Smooth muscle cell (in vitro differentiated cells): Measurements from ENCODE around the gene SCTR. TPM values are rescaled to one million over a fixed set of nuclear protein-coding genes. Genes with fewer than 3 reads are reported as not detected.

Source experiments
- DNase-seq: peaks from one replicate; lab custom pipeline; 2025; ENCODE audit not compliant: unreplicated experiment; lab: John Stamatoyannopoulos, UW
- H2AFZ ChIP-seq: fragments of 200-600 bp; sonication (generic); 2 replicates; pipeline ENCODE4 v1.6.0; 2016; ENCODE audit warnings: antibody characterized with exemption, low read depth, mild to moderate bottlenecking
- H3F3A ChIP-seq: fragments of 200-600 bp; sonication (generic); 2 replicates; pipeline ENCODE4 v1.6.0; 2017; ENCODE audit warnings: antibody characterized with exemption, low read depth
- H3K27ac ChIP-seq: fragments of 200-600 bp; sonication (generic); 2 replicates; pipeline ENCODE4 v1.5.1; 2016; ENCODE audit warnings: low read depth, mild to moderate bottlenecking
- H3K27me3 ChIP-seq: fragments of 200-600 bp; sonication (generic); 2 replicates; pipeline ENCODE4 v1.6.1; 2016; ENCODE audit warnings: low read depth, mild to moderate bottlenecking
- H3K36me3 ChIP-seq: fragments of 200-600 bp; sonication (generic); 2 replicates; pipeline ENCODE4 v1.5.1; 2016; ENCODE audit warnings: low read depth
- H3K4me1 ChIP-seq: fragments of 200-600 bp; sonication (generic); 2 replicates; pipeline ENCODE4 v1.5.1; 2016; ENCODE audit warnings: low read depth
- H3K4me2 ChIP-seq: fragments of 200-600 bp; sonication (generic); 2 replicates; pipeline ENCODE4 v1.6.0; 2016; ENCODE audit warnings: mild to moderate bottlenecking
- H3K4me3 ChIP-seq: fragments of 200-600 bp; sonication (generic); 2 replicates; pipeline ENCODE4 v1.5.1; 2016; ENCODE audit warnings: mild to moderate bottlenecking
- H3K79me2 ChIP-seq: fragments of 200-600 bp; sonication (generic); 2 replicates; pipeline ENCODE4 v1.6.0; 2016; ENCODE audit warnings: low read depth, mild to moderate bottlenecking
- H3K9ac ChIP-seq: fragments of 200-600 bp; sonication (generic); 2 replicates; pipeline ENCODE4 v1.6.0; 2016; ENCODE audit warnings: low read depth
- H3K9me3 ChIP-seq: fragments of 200-600 bp; sonication (generic); replicated peaks from 2 replicates; pipeline ENCODE4 v1.5.1; 2016; ENCODE audit warnings: low read depth
- H4K20me1 ChIP-seq: fragments of 200-600 bp; sonication (generic); 2 replicates; pipeline ENCODE4 v1.6.0; 2016; ENCODE audit warnings: low read depth
- WGBS: methylation state at CpG from one replicate; pipeline ENCODE4 v1.1.7; 2016; ENCODE audit warnings: low lambda C conversion rate; 5-methylcytosine and 5-hydroxymethylcytosine counted together
- polyA plus RNA-seq: library from polyadenylated mRNA; unstranded; fragments of >200 nt; fragmentation: Nextera tagmentation; extraction: Ambion mirVana; gene quantifications from 2 replicates; pipeline ENCODE4 v1.2.1, GENCODE V29; 2016
- total RNA-seq: library from RNA; depleted of rRNA; stranded (reverse); fragments of >200 nt; gene quantifications from 2 replicates; pipeline ENCODE4 v1.2.3, GENCODE V29; 2014
- TF ChIP-seq, protein P1 (sequence below): fragments of 200-600 bp; sonication (generic); IDR thresholded peaks from 2 replicates; pipeline ENCODE4 v1.5.1; 2017; ENCODE audit warnings: borderline replicate concordance, mild to moderate bottlenecking, antibody characterized with exemption; ENCODE audit not compliant: insufficient read depth, poor library complexity, severe bottlenecking

The SCTR gene
- total and polyA plus RNA-seq, 2 experiments from 2014 or later: not detected

DNA sequence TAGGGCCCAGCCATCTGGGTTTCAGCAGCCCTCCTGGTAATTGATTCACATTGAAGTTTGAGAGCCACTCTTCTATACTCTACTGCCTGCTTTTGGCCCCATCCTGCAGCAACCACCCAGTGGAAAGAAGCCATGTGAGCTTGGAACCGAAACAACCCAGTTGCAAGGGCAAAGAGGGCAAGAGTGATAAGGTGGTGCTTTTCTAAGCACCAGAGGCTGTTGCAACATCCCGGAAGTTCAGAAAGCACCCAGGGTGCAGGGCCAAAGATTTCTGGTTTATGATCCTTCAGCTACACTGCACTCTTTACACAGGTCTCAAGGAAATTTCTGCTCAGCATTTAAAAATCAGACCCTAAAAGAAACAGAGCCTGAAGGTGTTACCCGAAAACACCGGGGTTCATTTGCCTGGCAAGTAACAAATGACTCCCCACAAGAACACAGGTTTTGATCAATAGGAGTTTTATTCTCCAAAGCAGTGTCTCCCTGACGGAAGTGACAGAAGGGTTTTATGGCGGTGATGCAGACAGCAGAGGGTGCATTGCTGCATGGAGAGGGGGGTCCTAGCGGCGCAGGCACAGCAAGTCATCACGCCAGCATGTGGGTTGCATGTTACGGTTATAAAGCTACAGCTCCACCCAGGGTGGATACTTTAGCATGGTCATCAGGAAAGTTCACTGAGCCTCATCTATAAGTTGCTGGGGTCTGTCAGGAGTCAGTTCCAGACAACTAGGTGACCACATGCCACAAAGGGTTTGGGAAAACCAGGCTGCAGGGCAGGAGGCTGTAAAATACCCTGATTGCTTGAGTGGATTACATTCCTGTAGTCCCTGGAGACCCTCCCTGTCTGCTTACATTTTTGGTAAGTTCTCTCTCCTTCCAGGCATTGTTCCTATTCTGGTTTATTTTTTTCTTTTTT is 121.4 kb downstream of the SCTR start:
- no peak overlapping the region for H2AFZ ChIP-seq
- WGBS: 87% methylated on average over 10 of the region's 10 CpGs
- TF ChIP-seq, protein P1, sequence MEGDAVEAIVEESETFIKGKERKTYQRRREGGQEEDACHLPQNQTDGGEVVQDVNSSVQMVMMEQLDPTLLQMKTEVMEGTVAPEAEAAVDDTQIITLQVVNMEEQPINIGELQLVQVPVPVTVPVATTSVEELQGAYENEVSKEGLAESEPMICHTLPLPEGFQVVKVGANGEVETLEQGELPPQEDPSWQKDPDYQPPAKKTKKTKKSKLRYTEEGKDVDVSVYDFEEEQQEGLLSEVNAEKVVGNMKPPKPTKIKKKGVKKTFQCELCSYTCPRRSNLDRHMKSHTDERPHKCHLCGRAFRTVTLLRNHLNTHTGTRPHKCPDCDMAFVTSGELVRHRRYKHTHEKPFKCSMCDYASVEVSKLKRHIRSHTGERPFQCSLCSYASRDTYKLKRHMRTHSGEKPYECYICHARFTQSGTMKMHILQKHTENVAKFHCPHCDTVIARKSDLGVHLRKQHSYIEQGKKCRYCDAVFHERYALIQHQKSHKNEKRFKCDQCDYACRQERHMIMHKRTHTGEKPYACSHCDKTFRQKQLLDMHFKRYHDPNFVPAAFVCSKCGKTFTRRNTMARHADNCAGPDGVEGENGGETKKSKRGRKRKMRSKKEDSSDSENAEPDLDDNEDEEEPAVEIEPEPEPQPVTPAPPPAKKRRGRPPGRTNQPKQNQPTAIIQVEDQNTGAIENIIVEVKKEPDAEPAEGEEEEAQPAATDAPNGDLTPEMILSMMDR: no peak

DNA sequence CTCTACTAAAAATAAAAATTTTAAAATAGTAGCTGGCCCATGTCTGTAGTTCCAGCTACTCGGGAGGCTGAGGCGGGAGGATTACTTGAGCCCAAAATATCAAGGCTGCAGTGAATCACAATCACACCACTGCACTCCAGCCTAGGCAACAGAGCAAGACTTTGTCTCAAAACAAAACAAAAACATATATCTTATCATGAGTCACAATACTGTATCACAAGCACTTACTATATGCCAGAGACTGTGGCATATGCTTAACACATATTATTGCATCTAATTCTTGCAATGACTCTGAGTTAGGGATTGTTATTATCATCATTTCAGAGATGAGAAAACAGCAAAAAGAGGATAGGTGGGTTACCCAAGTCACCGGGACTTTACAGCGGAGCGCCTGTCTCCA is 122.2 kb downstream of the SCTR start:
- H4K20me1 ChIP-seq: no peaks in the 10 kb centered on the region
- no peaks in the 10 kb centered on the region for H3K79me2 ChIP-seq
- H2AFZ ChIP-seq: no peak overlapping the region
- no peaks in the 10 kb centered on the region for H3K27me3 ChIP-seq
- no peak overlapping the region for H3K27ac ChIP-seq
- 96% methylated on average over 5 of the region's 5 CpGs for WGBS
- no peaks in the 10 kb centered on the region for H3K4me1 ChIP-seq
- DNase-seq: no peak
- no peak overlapping the region for H3K9ac ChIP-seq
- no peak overlapping the region for H3K4me3 ChIP-seq
- no peaks in the 10 kb centered on the region for H3F3A ChIP-seq
- H3K36me3 ChIP-seq: no peaks in the 10 kb centered on the region
- TF ChIP-seq, protein P1: no peak
- H3K9me3 ChIP-seq: no peaks in the 10 kb centered on the region
- H3K4me2 ChIP-seq: no peak overlapping the region

More for the DNA sequence above, 121.4 kb downstream of the SCTR start:
- no peaks in the 10 kb centered on the region for H3K36me3 ChIP-seq
- H3K27ac ChIP-seq: no peak overlapping the region
- H3F3A ChIP-seq: no peaks in the 10 kb centered on the region
- no peak overlapping the region for H3K4me2 ChIP-seq
- H3K4me3 ChIP-seq: no peak overlapping the region
- no peaks in the 10 kb centered on the region for H3K4me1 ChIP-seq
- no peaks in the 10 kb centered on the region for H3K27me3 ChIP-seq
- no peaks in the 10 kb centered on the region for H4K20me1 ChIP-seq
- DNase-seq: no peak
- H3K9me3 ChIP-seq: no peaks in the 10 kb centered on the region
- H3K9ac ChIP-seq: no peak overlapping the region
- no peaks in the 10 kb centered on the region for H3K79me2 ChIP-seq

DNA sequence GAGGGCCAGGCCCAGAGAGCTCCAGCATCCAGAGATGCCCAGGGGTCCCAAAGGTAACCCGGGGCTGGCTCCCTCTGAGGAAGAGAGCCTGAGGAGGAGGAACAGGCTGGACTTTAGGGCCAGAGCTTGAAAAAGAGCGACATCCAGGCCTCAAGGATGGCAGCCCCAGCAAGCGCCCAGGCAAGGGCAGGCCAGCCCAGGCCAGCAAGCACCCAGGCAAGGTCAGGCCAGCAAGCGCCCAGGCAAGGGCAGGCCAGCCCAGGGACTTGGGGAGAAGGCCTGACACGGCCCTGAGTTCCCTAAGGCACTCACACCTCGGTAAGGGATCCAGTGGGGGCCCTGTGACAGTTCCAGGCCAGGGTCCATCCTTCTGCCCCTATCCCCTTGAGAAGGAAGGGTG is 127.1 kb downstream of the SCTR start:
- Histone ChIP-seq H2AFZ (no peak overlapping the region), H3K27me3 (no peaks in the 10 kb centered on the region), H3K27ac (no peak overlapping the region), H3K9ac (no peak overlapping the region), H3F3A (no peaks in the 10 kb centered on the region), H3K79me2 (no peaks in the 10 kb centered on the region), H3K36me3 (no peaks in the 10 kb centered on the region), H3K4me1 (no peaks in the 10 kb centered on the region), H3K4me3 (no peak overlapping the region), H3K9me3 (no peaks in the 10 kb centered on the region), H4K20me1 (no peaks in the 10 kb centered on the region), H3K4me2 (no peak overlapping the region)
- no peak for DNase-seq
- 93% methylated on average over 6 of the region's 6 CpGs for WGBS
- TF ChIP-seq, protein P1: no peak
